Cardiac fibroblast (primary cell): Measurements from ENCODE around the gene ZNF629.
A peak's percentile ranks its signal among the peaks of the same experiment; 100 is the strongest.
"Not testable (repeated sequence)": the region's sequence is repeated elsewhere in the genome, so short reads cannot be mapped to it uniquely, and the experiment has no call there.

ENCODE experiments used
- DNase-seq, 2 donors: peaks; one replicate each; pipeline versions ENCODE4 v3.0.0 to v3.0.0-alpha.2; 2010; ENCODE audit warnings: low read depth in 2 of 2
- H3K4me3 ChIP-seq, 2 donors: replicated peaks in 1 of 2; 1 replicate in 1 of 2; 2 replicates in 1 of 2; pipeline ENCODE4 v1.5.1; 2011; ENCODE audit warnings: low read depth in 2 of 2, low read length in 2 of 2, mild to moderate bottlenecking in 2 of 2, moderate library complexity in 1 of 2
- TF ChIP-seq, protein P1 (sequence below): IDR thresholded peaks from one replicate; pipeline ENCODE4 v1.5.1; 2011; ENCODE audit warnings: low read depth, mild to moderate bottlenecking, low read length, inconsistent platforms

ZNF629 gene

GRCh38 chr16:30786936-30787612 is at the start of gene ZNF629:
Gene ZNF629 (minus strand): TSS chr16:30787205. CDS start chr16:30784482, 2,723 bp downstream.
- peak within 1 kb of the TSS; percentile 75 to 95 for H3K4me3 ChIP-seq
- TF ChIP-seq, protein P1, sequence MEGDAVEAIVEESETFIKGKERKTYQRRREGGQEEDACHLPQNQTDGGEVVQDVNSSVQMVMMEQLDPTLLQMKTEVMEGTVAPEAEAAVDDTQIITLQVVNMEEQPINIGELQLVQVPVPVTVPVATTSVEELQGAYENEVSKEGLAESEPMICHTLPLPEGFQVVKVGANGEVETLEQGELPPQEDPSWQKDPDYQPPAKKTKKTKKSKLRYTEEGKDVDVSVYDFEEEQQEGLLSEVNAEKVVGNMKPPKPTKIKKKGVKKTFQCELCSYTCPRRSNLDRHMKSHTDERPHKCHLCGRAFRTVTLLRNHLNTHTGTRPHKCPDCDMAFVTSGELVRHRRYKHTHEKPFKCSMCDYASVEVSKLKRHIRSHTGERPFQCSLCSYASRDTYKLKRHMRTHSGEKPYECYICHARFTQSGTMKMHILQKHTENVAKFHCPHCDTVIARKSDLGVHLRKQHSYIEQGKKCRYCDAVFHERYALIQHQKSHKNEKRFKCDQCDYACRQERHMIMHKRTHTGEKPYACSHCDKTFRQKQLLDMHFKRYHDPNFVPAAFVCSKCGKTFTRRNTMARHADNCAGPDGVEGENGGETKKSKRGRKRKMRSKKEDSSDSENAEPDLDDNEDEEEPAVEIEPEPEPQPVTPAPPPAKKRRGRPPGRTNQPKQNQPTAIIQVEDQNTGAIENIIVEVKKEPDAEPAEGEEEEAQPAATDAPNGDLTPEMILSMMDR: no peak
- peak; percentile 73 to 81 for DNase-seq

DNA sequence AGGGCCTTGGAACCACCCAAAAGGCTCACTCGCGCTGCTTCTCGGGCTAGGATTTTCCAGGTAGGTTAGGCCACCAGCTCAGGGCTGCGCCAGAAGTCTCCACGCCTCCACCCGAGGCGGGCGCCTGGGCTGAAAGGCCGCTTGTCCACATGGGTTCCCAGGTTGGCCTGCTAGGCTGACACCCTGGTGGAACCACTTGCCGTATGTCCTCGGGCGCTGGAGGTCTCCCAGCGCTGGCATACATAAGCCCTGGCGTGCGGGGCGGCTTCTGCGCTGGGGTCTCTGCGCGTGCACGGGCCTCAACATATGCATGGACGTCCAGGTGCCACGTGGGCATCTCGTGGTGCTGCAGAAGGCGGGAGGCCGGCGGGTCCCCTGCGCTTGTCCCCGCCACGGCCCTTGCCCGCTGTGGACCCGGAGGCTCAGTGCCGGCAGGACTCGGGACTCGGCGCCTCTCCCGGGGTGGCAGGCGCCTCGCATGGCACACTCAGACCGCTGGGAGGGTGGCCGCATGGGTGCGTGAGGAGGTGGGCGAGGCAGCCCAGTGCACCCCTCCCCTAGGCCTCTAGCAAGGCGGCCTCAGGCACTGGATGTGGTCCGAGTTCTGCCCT is 47.2 kb upstream of the ZNF629 start:
- TF ChIP-seq, protein P1: no peak
- no peak for DNase-seq

DNA sequence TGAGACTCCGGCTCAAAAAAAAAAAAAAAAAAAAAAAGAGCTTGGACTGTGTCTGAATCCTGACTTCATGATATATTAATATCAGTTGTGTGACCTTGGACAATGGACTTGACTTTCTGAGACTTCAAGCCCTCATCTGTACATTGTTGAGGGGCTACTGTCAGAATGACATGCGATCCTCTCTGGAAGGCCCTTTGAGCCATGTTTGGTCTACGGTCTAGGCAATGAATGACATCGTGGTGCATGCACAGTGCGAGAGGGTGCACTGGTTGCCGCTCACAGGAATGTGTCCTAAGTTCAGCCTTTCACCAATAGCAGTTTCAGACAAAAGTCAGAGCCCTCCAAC is 43.0 kb upstream of the ZNF629 start:
- H3K4me3 ChIP-seq: no peak overlapping the region

More for the DNA sequence above, 47.2 kb upstream of the ZNF629 start:
- no peak overlapping the region for H3K4me3 ChIP-seq

DNA sequence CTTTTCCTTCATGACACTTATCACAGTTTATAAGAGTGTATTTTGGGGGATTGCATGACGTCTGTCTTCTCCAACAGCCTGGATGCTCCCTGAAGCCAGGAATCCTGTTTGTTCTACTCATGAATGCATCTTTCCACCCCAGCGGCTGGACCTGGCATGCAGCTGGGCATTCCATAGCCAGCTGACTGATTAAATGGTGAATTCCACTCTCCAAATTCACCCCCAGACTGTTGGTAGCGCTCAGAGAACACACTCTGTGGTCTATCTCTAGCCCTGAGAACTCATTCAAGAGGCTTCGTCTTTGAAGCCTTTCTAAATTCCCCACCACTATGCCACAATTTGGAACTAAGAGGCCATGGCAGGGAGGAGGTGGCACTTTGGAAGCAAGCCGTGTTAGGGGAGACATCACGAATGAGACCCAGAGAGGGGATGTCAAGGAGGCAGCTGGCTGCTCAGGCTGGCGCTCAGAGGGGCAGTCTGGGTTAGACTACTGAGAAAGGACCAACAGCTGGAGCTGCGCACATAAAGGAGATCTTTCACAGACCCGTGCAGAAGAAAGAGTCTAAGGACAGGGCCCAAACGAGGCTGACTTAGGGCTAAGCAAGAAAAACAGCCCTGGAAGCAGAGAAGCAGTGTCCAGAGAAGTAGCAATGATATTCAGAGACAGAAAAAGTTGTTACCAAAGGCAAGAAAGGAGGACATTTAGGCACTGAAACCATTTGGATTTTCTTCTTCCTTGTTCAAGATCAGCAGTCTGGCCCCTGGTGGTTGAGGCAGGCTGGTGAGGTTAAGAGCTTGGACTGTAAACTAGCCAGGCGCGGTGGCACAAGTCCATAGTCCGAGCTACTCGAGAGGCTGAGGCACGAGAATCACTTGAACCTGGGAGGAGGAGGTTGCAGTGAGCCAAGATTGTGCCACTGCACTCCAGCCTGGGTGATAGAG is 42.4 kb upstream of the ZNF629 start:
- no peak overlapping the region for H3K4me3 ChIP-seq
- DNase-seq: no peak
- TF ChIP-seq, protein P1: no peak

More for the DNA sequence above, 43.0 kb upstream of the ZNF629 start:
- no peak for DNase-seq
- TF ChIP-seq, protein P1: no peak

DNA sequence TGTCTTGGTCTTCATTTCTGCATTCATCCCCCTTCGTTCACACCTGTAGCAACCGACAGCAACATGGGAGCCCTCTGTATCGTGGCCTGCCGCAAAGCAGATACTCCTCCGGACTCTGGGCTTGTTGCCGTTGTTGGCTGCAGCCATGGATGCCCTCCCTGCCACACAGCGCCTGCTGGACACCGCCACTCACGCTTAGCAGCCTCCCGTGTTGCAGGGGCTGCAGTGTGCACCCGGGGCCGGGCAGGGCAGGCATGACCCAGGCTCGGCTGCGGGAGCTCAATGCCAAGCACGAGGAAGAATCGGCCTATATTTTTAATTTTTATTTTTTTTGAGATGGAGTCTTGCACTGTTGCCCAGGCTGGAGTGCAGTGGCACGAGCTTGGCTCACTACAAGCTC is 34.9 kb upstream of the ZNF629 start:
- TF ChIP-seq, protein P1: no peak
- H3K4me3 ChIP-seq: no peak overlapping the region

DNA sequence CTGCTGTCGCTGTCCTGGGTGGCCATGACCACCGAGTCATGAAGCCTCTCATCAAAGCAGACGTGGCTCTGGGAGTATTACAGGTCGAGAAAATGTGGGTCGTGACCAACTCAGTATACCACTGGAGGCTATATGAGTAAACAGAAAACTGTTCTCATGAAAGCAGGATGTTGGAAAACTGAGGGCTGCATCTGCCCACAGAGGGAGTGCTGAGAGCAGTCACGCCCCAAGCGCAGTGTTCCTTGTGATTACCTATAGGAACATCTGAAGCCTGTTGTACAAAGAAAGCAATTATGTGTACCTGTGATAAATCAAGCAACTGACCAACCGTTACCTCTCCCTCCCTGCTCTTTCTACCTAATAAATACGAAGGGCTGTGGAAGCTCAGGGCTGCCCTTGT is 34.4 kb upstream of the ZNF629 start:
- not testable (repeated sequence) for DNase-seq, H3K4me3 ChIP-seq

More for the DNA sequence above, 34.9 kb upstream of the ZNF629 start:
- DNase-seq: no peak

- H3K4me3 ChIP-seq: no peak overlapping the region
Observed at GRCh38 chr16:30820952-30821421, 34.0 kb upstream of the ZNF629 start.

More at GRCh38 chr16:30820952-30821421, 34.0 kb upstream of the ZNF629 start:
- TF ChIP-seq, protein P1: no peak
- no peak for DNase-seq
